ENCODE measurements around the gene FAM174C.

- no peak for TF ChIP-seq CTCF (IDR thresholded peaks at IDR 0.05)
- TF ChIP-seq POLR2A (IDR thresholded peaks at IDR 0.05): no peak
- TF ChIP-seq EP300 (IDR thresholded peaks at IDR 0.05): no peak
Observed at GRCh38 chr19:1270854-1271527, 4.3 kb upstream of the FAM174C start.
